Right lobe of liver (tissue), 4 donors: ENCODE data around the gene MSH4.
"Not testable (repeated sequence)": the region's sequence is repeated elsewhere in the genome, so short reads cannot be mapped to it uniquely, and the experiment has no call there.

ENCODE experiments used
- POLR2A ChIP-seq: fragments of 450-650 bp; IDR thresholded peaks from one replicate; pipeline ENCODE4 v1.6.1; 2017; ENCODE audit warnings: antibody characterized with exemption, mild to moderate bottlenecking
- TF ChIP-seq, protein P1 (sequence below), 4 donors: fragments of 200-600 bp in 3 of 4; fragments of 450-650 bp in 1 of 4; IDR thresholded peaks; one replicate each; pipeline versions ENCODE4 v1.5.1 to v1.8.0; 2016 to 2022; ENCODE audit warnings: antibody characterized with exemption in 4 of 4, mild to moderate bottlenecking in 2 of 4
- donor health status: DM: no; HTN: no; CAD: no.
- donor health status: DM: no; HTN: no; CAD: no.
- donor health status: DM: no; HTN: yes; CAD: no.

DNA sequence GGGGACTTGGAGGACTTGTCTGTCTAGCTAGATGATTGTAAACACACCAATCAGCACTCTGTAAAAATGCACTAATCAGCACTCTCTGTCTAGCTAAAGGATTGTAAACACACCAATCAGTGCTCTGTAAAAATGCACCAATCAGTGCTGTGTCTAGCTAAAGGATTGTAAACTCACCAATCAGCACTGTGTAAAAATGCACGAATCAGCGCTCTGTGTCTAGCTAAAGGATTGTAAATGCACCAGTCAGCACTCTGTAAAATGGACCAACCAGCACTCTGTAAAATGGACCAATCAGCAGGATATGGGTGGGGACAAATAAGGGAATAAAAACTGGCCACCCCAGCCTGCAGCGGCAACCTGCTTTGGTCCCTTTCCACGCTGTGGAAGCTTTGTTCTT, 38.1 kb upstream of the MSH4 start:
- TF ChIP-seq, protein P1, sequence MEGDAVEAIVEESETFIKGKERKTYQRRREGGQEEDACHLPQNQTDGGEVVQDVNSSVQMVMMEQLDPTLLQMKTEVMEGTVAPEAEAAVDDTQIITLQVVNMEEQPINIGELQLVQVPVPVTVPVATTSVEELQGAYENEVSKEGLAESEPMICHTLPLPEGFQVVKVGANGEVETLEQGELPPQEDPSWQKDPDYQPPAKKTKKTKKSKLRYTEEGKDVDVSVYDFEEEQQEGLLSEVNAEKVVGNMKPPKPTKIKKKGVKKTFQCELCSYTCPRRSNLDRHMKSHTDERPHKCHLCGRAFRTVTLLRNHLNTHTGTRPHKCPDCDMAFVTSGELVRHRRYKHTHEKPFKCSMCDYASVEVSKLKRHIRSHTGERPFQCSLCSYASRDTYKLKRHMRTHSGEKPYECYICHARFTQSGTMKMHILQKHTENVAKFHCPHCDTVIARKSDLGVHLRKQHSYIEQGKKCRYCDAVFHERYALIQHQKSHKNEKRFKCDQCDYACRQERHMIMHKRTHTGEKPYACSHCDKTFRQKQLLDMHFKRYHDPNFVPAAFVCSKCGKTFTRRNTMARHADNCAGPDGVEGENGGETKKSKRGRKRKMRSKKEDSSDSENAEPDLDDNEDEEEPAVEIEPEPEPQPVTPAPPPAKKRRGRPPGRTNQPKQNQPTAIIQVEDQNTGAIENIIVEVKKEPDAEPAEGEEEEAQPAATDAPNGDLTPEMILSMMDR (IDR thresholded peaks at IDR 0.05), result not testable (repeated sequence)
- TF ChIP-seq POLR2A, result not testable (repeated sequence)
